ENCODE measurements around the gene MYH10.

The MYH10 gene

GRCh38 chr17:8494506-8495111 lies 135.9 kb downstream of the MYH10 start:
- DNase-seq (ENCODE audit: low read depth) = no peak

- DNase-seq (ENCODE audit: low read depth) = no peak
Observed at GRCh38 chr17:8494021-8494420, 136.5 kb downstream of the MYH10 start.

GRCh38 chr17:8492121-8492520 lies 138.4 kb downstream of the MYH10 start:
- DNase-seq (ENCODE audit: low read depth) = no peak

- DNase-seq (ENCODE audit: low read depth) = no peak
Observed at GRCh38 chr17:8490256-8491023, 140.1 kb downstream of the MYH10 start.

- no peak for DNase-seq (ENCODE audit: low read depth)
Observed at GRCh38 chr17:8489841-8490240, 140.7 kb downstream of the MYH10 start.

- no peak for DNase-seq (ENCODE audit: low read depth)
Observed at GRCh38 chr17:8488901-8489300, 141.6 kb downstream of the MYH10 start.

- no peak for DNase-seq (ENCODE audit: low read depth)
Observed at GRCh38 chr17:8488491-8488890, 142.0 kb downstream of the MYH10 start.

GRCh38 chr17:8487743-8488142 lies 142.8 kb downstream of the MYH10 start:
- no peak for DNase-seq (ENCODE audit: low read depth)

- no peak for DNase-seq (ENCODE audit: low read depth)
Observed at GRCh38 chr17:8487130-8487645, 143.3 kb downstream of the MYH10 start.

- no peak for DNase-seq (ENCODE audit: low read depth)
Observed at GRCh38 chr17:8485491-8485890, 145.0 kb downstream of the MYH10 start.

GRCh38 chr17:8484465-8484864 lies 146.1 kb downstream of the MYH10 start:
- no peak for DNase-seq (ENCODE audit: low read depth)

GRCh38 chr17:8482546-8482945 lies 148.0 kb downstream of the MYH10 start:
- DNase-seq (ENCODE audit: low read depth) = no peak

GRCh38 chr17:8481703-8482102 lies 148.8 kb downstream of the MYH10 start:
- no peak for DNase-seq (ENCODE audit: low read depth)

GRCh38 chr17:8481089-8481488 lies 149.4 kb downstream of the MYH10 start:
- DNase-seq (ENCODE audit: low read depth) = no peak

GRCh38 chr17:8480011-8480976 lies 150.2 kb downstream of the MYH10 start:
- no peak for DNase-seq (ENCODE audit: low read depth)

- no peak for DNase-seq (ENCODE audit: low read depth)
Observed at GRCh38 chr17:8479431-8479947, 151.0 kb downstream of the MYH10 start.

GRCh38 chr17:8477715-8478441 lies 152.6 kb downstream of the MYH10 start:
- no peak for DNase-seq (ENCODE audit: low read depth)

- no peak for DNase-seq (ENCODE audit: low read depth)
Observed at GRCh38 chr17:8477171-8477570, 153.4 kb downstream of the MYH10 start.

- DNase-seq (ENCODE audit: low read depth) = no peak
Observed at GRCh38 chr17:8476741-8477140, 153.8 kb downstream of the MYH10 start.

GRCh38 chr17:8475781-8476180 lies 154.7 kb downstream of the MYH10 start:
- DNase-seq (ENCODE audit: low read depth) = no peak

GRCh38 chr17:8475227-8475626 lies 155.3 kb downstream of the MYH10 start:
- no peak for DNase-seq (ENCODE audit: low read depth)

- DNase-seq (ENCODE audit: low read depth) = no peak
Observed at GRCh38 chr17:8474826-8475225, 155.7 kb downstream of the MYH10 start.
